NCI-H524 (cell line): ENCODE measurements around the gene P2RY6.

Source experiments
- DNase-seq, 2 experiments: peaks; one replicate each; lab custom pipeline; 2025; lab: John Stamatoyannopoulos, UW

The P2RY6 gene

GRCh38 chr11:73280626-73281025 lies 8.5 kb downstream of the P2RY6 start:
- no peak for DNase-seq

- peak in 1 of 2 experiments; percentile 60 for DNase-seq
Measured at GRCh38 chr11:73281201-73281741, 9.1 kb downstream of the P2RY6 start.

GRCh38 chr11:73281796-73282660 lies 9.9 kb downstream of the P2RY6 start:
- DNase-seq: no peak

GRCh38 chr11:73283276-73284000 lies 11.3 kb downstream of the P2RY6 start:
- DNase-seq: no peak

GRCh38 chr11:73284106-73284505 lies 12.0 kb downstream of the P2RY6 start:
- DNase-seq: no peak

- DNase-seq: no peak
Measured at GRCh38 chr11:73285721-73286120, 13.6 kb downstream of the P2RY6 start.

- DNase-seq: no peak
Measured at GRCh38 chr11:73286240-73286810, 14.2 kb downstream of the P2RY6 start.

- no peak for DNase-seq
Measured at GRCh38 chr11:73287400-73288101, 15.4 kb downstream of the P2RY6 start.

- DNase-seq: no peak
Measured at GRCh38 chr11:73288192-73288872, 16.2 kb downstream of the P2RY6 start.

- peak; percentile 16 to 64 for DNase-seq
Measured at GRCh38 chr11:73288873-73289707, 17.0 kb downstream of the P2RY6 start.

- DNase-seq: no peak
Measured at GRCh38 chr11:73290536-73290935, 18.4 kb downstream of the P2RY6 start.

GRCh38 chr11:73291196-73291595 lies 19.1 kb downstream of the P2RY6 start:
- no peak for DNase-seq

GRCh38 chr11:73291781-73292524 lies 19.8 kb downstream of the P2RY6 start:
- no peak for DNase-seq

GRCh38 chr11:73292525-73292894 lies 20.4 kb downstream of the P2RY6 start:
- no peak for DNase-seq

GRCh38 chr11:73293356-73293936 lies 21.3 kb downstream of the P2RY6 start:
- no peak for DNase-seq

- no peak for DNase-seq
Measured at GRCh38 chr11:73294604-73295003, 22.5 kb downstream of the P2RY6 start.

GRCh38 chr11:73295241-73295995 lies 23.3 kb downstream of the P2RY6 start:
- peak in 1 of 2 experiments; percentile 54 for DNase-seq

GRCh38 chr11:73295996-73296318 lies 23.8 kb downstream of the P2RY6 start:
- no peak for DNase-seq
